Stimulated activated naive B cell treated with anti-CD40 and anti-IgM and Interleukin-4, amounts not matched to agents 10 μg/mL and 1 μg/mL and 100 μg/mL, for 72 hours (primary cell): ENCODE measurements around the gene CLIC4.
"Not testable (repeated sequence)": the region's sequence is repeated elsewhere in the genome, so short reads cannot be mapped to it uniquely, and the experiment has no call there.

Experiments
- ATAC-seq, 2 donors: fragments of 150-1000 bp; cut with Tn5 transposase; replicated peaks; 2 replicates each; pipeline ENCODE4 v1.10.0; 2021; ENCODE audit warnings: moderate library complexity in 1 of 2
- DNase-seq: peaks from one replicate; pipeline ENCODE4 v3.0.0; 2021
- H3K27ac Mint-ChIP-seq: one replicate; pipeline ENCODE4 v1.8.0; 2022; ENCODE audit warnings: mild to moderate bottlenecking, mixed read lengths
- H3K27me3 Mint-ChIP-seq, 2 donors: one replicate each; pipeline ENCODE4 v1.8.0; 2022; ENCODE audit warnings: mixed read lengths in 2 of 2
- H3K36me3 Mint-ChIP-seq, 2 donors: one replicate each; pipeline ENCODE4 v1.8.0; 2022; ENCODE audit warnings: mixed read lengths in 2 of 2, mild to moderate bottlenecking in 1 of 2
- H3K4me1 Mint-ChIP-seq, 2 donors: one replicate each; pipeline ENCODE4 v1.8.0; 2022; ENCODE audit warnings: mixed read lengths in 2 of 2, mild to moderate bottlenecking in 1 of 2
- H3K4me3 Mint-ChIP-seq, 2 donors: one replicate each; pipeline ENCODE4 v1.8.0; 2022; ENCODE audit warnings: mild to moderate bottlenecking in 2 of 2, mixed read lengths in 2 of 2, moderate library complexity in 1 of 2
- H3K9me3 Mint-ChIP-seq, 2 donors: one replicate each; pipeline ENCODE4 v1.8.0; 2022; ENCODE audit warnings: mixed read lengths in 2 of 2, mild to moderate bottlenecking in 1 of 2

Gene CLIC4

GRCh38 chr1:24875991-24876506, 130.8 kb downstream of the CLIC4 start:
- Mint-ChIP-seq H3K27ac (no peak overlapping the region), H3K9me3 (no peaks in the 10 kb centered on the region), H3K4me1 (peaks cover 10 to 23% of the 10 kb centered on the region in 2 donors), H3K4me3 (no peak overlapping the region), H3K36me3 (no peaks in the 10 kb centered on the region), H3K27me3 (peaks cover 15 to 23% of the 10 kb centered on the region in 2 donors)
- DNase-seq = no peak
- no peak for ATAC-seq

GRCh38 chr1:24878045-24878444, 132.8 kb downstream of the CLIC4 start:
- Mint-ChIP-seq H3K27ac (no peak overlapping the region), H3K4me1 (peaks cover 0 to 4% of the 10 kb centered on the region in 2 donors), H3K36me3 (no peaks in the 10 kb centered on the region), H3K9me3 (peaks cover 1 to 4% of the 10 kb centered on the region in 2 donors), H3K27me3 (peaks cover 0 to 11% of the 10 kb centered on the region in 2 donors), H3K4me3 (no peak overlapping the region)
- DNase-seq (no peak), ATAC-seq (no peak)

DNA sequence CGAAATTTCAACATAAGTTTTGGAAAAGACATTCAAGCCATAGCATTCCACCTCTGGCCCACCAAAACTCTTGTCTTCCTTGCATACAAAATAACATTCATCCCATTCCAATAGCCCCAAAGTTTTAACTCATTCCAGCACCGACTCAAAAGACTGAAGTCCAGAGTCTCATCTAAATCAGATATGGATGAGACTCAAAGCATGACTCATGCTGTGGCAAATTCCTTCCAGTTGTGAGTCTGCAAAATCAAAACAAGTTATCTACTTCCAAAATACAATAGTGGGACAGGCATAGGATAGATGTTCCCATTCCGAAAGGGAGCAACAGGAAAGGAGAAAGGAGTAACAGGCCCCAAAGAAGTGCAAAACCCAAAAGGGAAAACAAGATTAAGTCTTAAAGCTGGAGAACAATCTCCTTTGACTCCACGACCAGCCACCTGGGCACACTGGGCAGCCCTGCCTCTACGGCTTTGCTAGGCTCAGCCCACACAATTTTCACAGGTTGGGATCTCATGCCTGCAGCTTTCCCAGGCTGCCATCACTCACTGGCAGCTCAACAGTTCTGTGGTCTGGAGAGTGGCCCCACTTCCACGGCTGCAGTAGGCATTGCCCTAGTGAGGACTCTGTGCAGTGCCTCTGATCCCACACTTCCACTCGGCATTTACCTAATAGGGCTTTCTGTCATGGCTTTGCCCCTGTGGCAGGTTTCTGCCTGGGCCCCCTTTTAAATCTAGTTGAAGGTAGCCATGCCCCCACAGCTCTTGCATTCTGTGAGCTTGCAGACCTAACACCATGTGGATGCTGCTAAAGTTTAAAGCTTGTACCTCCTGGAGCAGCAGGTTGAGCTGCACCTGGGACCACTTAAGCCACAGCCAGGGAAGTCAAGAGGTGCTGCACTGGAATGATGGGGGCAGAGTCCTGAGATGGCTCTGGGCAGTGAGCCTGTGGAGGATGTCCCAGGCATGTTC, 133.8 kb downstream of the CLIC4 start:
- Mint-ChIP-seq H3K36me3 (peaks cover 0 to under 1% of the 10 kb centered on the region in 2 donors), H3K9me3 (peaks cover 6 to 9% of the 10 kb centered on the region in 2 donors), H3K4me3 (no peak overlapping the region), H3K4me1 (peaks cover 0 to 4% of the 10 kb centered on the region in 2 donors), H3K27ac (no peak overlapping the region), H3K27me3 (peaks cover under 1 to 11% of the 10 kb centered on the region in 2 donors)
- ATAC-seq (no peak), DNase-seq (no peak)

- no peak for DNase-seq
- peaks cover 10 to 23% of the 10 kb centered on the region in 2 donors for H3K27me3 Mint-ChIP-seq
Measured at GRCh38 chr1:24881034-24881433, 135.8 kb downstream of the CLIC4 start.

GRCh38 chr1:24884751-24885150, 139.5 kb downstream of the CLIC4 start:
- H3K4me1 Mint-ChIP-seq = no peaks in the 10 kb centered on the region
- H3K36me3 Mint-ChIP-seq = peaks cover 13 to 25% of the 10 kb centered on the region in 2 donors
- H3K9me3 Mint-ChIP-seq = peaks cover 14% of the 10 kb centered on the region in 2 donors
- H3K4me3 Mint-ChIP-seq = no peak overlapping the region
- ATAC-seq = no peak
- H3K27ac Mint-ChIP-seq = no peak overlapping the region
- no peak for DNase-seq
- peaks cover 12 to 30% of the 10 kb centered on the region in 2 donors for H3K27me3 Mint-ChIP-seq

More at GRCh38 chr1:24881034-24881433, 135.8 kb downstream of the CLIC4 start:
- peaks cover 5 to 11% of the 10 kb centered on the region in 2 donors for H3K36me3 Mint-ChIP-seq
- ATAC-seq = no peak
- H3K27ac Mint-ChIP-seq = no peak overlapping the region
- peaks cover 14% of the 10 kb centered on the region in 2 donors for H3K9me3 Mint-ChIP-seq
- no peak overlapping the region for H3K4me3 Mint-ChIP-seq
- H3K4me1 Mint-ChIP-seq = peaks cover 0 to 4% of the 10 kb centered on the region in 2 donors

- Mint-ChIP-seq H3K9me3 (peaks cover 14 to 19% of the 10 kb centered on the region in 2 donors), H3K4me1 (peaks cover 0 to 7% of the 10 kb centered on the region in 2 donors), H3K4me3 (no peak overlapping the region), H3K27ac (no peak overlapping the region), H3K27me3 (peaks cover 12 to 30% of the 10 kb centered on the region in 2 donors), H3K36me3 (peaks cover 17 to 34% of the 10 kb centered on the region in 2 donors)
- ATAC-seq (no peak), DNase-seq (no peak)
Measured at GRCh38 chr1:24886241-24886640, 141.0 kb downstream of the CLIC4 start.

DNA sequence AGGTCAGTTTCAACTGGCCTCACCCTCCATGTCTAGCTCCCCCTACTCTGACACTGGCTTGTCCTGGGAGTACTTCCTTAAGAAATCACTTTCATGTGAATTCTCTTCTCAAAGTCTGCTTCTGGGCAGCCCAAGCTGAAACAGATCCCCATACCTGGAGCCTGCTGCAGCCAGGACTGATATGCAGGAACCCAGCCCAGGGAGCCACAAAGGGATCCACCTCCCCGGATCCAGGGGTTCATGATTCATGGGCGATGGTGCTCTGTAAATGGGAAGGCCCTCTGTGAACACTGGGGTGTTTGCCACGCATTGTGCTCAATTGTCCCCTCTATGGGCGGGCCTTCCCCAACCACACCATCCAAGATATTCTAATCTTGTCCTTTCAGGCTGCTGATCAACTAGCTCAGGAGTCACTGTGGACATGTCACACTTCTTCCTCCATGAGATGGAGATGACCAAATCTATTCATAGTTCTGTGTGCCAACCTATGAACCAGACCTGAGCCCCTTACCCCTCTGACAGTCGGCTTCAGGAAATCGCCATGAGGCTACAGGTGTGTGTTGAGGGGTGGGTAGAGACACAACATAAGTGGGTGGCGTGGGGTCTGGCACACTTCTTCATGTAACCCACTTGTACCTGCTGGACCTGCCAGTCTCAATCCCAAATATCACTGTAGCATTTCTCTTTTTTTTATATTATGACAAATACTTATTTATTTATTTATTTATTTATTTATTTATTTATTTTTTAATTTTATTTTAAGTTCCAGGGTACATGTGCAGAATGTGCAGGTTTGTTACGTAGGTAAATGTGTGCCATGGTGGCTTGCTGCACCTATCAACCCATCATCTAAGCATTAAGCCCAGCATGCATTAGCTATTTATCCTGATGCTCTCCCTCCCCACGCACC, 143.1 kb downstream of the CLIC4 start:
- peaks cover 27 to 46% of the 10 kb centered on the region in 2 donors for H3K36me3 Mint-ChIP-seq
- H3K27me3 Mint-ChIP-seq = peaks cover 12 to 30% of the 10 kb centered on the region in 2 donors
- DNase-seq (no peak), ATAC-seq (no peak)
- H3K9me3 Mint-ChIP-seq = peaks cover 15 to 24% of the 10 kb centered on the region in 2 donors
- H3K4me3 Mint-ChIP-seq = no peak overlapping the region
- peaks cover 0 to 7% of the 10 kb centered on the region in 2 donors for H3K4me1 Mint-ChIP-seq
- H3K27ac Mint-ChIP-seq = no peak overlapping the region

- Mint-ChIP-seq H3K9me3 (peaks cover 13 to 20% of the 10 kb centered on the region in 2 donors), H3K4me1 (peaks cover under 1 to 7% of the 10 kb centered on the region in 2 donors), H3K4me3 (no peak overlapping the region), H3K27ac (no peak overlapping the region), H3K36me3 (peaks cover 27 to 48% of the 10 kb centered on the region in 2 donors), H3K27me3 (peaks cover 12 to 30% of the 10 kb centered on the region in 2 donors)
- ATAC-seq (no peak), DNase-seq (no peak)
Measured at GRCh38 chr1:24888971-24889676, 143.9 kb downstream of the CLIC4 start.

DNA sequence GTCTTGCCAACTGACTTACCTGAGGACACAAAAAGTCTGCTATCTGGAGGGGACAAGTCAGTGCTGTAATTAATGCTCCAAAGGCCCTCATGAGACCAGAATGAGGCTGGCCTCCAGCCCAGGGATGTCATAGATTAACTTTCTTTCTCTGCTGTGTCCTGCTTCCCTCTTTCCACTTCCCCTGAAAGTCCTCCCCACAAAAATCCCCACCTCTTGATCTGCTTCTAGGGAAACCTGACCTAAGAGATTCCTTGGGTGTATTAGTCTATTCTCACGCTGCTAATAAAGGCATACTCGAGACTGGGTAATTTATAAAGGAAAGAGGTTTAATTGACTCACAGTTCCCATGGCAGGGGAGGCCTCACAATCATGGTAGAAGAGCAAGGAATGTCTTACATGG, 145.6 kb downstream of the CLIC4 start:
- no peak overlapping the region for H3K4me3 Mint-ChIP-seq
- peaks cover 0 to 21% of the 10 kb centered on the region in 2 donors for H3K27me3 Mint-ChIP-seq
- peak overlapping the region; percentile 16 for H3K27ac Mint-ChIP-seq
- ATAC-seq (peak; percentile 41 to 80), DNase-seq (no peak)
- peaks cover 22 to 43% of the 10 kb centered on the region in 2 donors for H3K36me3 Mint-ChIP-seq
- H3K9me3 Mint-ChIP-seq = peaks cover 8 to 13% of the 10 kb centered on the region in 2 donors
- peaks cover 7 to 9% of the 10 kb centered on the region in 2 donors for H3K4me1 Mint-ChIP-seq

- ATAC-seq, H3K4me3 Mint-ChIP-seq, H3K27ac Mint-ChIP-seq, DNase-seq: not testable (repeated sequence)
- H3K36me3 Mint-ChIP-seq = peaks cover 22 to 44% of the 10 kb centered on the region in 2 donors
- peaks cover 10 to 12% of the 10 kb centered on the region in 2 donors for H3K4me1 Mint-ChIP-seq
- peaks cover 0 to 17% of the 10 kb centered on the region in 2 donors for H3K27me3 Mint-ChIP-seq
- H3K9me3 Mint-ChIP-seq = peaks cover 8 to 13% of the 10 kb centered on the region in 2 donors
Measured at GRCh38 chr1:24891367-24891766, 146.1 kb downstream of the CLIC4 start.

DNA sequence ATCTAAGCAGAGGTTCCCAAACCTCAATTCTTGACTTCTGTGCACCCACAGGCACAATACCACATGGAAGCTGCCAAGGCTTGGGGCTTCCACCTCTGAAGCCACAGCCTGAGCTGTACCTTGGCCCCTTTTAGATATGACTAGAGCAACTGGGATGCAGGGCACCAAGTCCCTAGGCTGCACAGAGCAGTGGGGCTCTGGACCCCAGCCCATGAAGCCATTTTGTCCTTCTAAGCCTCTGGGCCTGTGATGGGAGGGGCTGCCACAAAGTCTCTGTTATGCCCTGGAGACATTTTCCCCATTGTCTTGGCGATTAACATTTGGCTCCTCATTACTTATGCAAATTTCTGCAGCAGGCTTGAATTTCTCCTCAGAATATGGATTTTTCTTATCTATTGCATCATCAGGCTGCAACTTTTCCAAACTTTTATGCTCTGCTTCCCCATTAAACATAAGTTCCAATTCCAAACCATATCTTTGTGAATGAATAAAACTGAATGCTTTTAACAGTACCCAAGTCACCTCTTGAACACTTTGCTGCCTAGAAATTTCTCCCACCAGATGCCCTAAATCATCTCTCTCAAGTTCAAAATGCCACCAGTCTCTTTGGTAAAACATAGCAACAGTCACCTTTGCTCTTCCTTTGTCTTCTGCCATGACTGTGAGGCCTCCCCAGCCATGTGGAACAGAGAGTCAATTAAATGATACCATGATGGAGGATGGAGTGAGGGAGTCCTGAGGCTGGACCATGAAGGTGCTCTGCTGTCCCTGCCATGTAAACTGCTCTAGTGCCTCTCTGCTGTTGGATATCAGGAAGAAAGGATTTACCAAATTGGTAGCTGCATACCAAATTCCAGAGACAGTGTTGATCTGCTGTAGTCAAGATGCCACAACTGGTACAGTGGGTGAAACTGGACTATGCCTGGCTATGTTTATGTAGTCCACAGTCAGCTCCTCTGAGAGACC, 147.2 kb downstream of the CLIC4 start:
- Mint-ChIP-seq H3K9me3 (peaks cover 8 to 13% of the 10 kb centered on the region in 2 donors), H3K36me3 (peaks cover 20 to 38% of the 10 kb centered on the region in 2 donors), H3K27ac (no peak overlapping the region), H3K27me3 (peaks cover 0 to 8% of the 10 kb centered on the region in 2 donors), H3K4me3 (peak overlapping the region in 1 of 2 donors; percentile 0), H3K4me1 (peaks cover 13% of the 10 kb centered on the region in 2 donors)
- DNase-seq (no peak), ATAC-seq (no peak)

- ATAC-seq (no peak), DNase-seq (no peak)
- peak overlapping the region; percentile 9 for H3K27ac Mint-ChIP-seq
- peaks cover 25 to 45% of the 10 kb centered on the region in 2 donors for H3K36me3 Mint-ChIP-seq
- H3K4me3 Mint-ChIP-seq = no peak overlapping the region
- H3K4me1 Mint-ChIP-seq = peaks cover 19 to 20% of the 10 kb centered on the region in 2 donors
- H3K27me3 Mint-ChIP-seq = peaks cover 0 to 4% of the 10 kb centered on the region in 2 donors
- peaks cover 8 to 13% of the 10 kb centered on the region in 2 donors for H3K9me3 Mint-ChIP-seq
Measured at GRCh38 chr1:24893431-24893830, 148.2 kb downstream of the CLIC4 start.
